ENCODE results near the gene WNT9A. TPM values are rescaled to one million over a fixed set of nuclear protein-coding genes. Genes with fewer than 3 reads are reported as not detected.

Gene WNT9A
- total RNA-seq, 3 donors from 2014 or later (not counting 1 experiment from before 2014, with no cell fraction given), result not detected

DNA sequence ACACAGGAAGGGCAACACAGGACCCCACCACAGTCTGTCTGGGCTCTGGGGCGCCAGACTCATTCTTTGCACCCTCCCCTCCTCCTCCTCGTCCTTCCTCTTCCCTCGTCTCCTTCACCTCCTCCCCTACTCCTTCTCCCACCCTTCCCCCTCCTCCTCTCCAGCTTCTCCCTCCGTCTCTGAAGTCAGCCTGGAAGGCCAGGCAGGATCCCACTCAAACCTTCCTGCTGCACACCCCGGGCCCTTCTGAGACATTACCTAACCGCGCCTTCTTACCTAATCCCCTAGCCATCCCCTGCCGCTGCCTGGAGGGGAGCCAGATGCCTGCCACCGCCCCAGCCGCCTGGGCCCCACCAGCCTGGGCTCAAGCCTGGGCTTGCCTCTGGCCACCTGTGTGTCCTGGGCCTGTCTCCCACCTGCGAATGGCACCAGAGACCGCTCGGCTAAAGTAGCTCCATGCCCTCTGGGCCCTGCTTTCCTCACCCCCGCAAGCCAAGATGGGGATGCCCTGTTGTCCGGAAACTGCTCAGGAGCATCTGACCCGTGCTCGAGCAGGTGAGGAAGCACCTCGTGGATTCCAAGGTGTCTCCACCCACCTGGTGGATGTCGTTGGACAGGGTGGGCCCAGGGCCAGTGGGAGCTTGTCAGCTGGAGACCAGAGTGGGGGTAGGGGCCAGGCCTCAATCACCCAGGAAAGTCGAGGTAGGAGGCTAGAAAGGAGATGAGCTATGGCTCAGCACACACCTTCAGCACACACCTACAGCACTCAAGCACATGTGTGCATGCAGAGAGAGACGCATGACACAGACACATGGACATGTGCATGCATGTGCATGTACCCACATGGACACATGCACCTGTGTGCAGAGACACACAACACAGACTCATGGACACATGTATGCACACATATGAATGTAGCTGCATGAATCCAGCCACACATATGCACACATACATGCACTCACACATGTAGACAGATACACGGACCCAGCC is 31.9 kb downstream of the WNT9A start:
- intact Hi-C loops (cut with micrococcal nuclease), result no loop called here
- no peak overlapping the region for H3K27ac Mint-ChIP-seq
- Histone ChIP-seq H3K9me3 (ENCODE audit: control insufficient read depth, insufficient read depth, low read length) (no peaks in the 10 kb centered on the region), H3K27ac (ENCODE audit: low read length) (no peak overlapping the region), H3K36me3 (ENCODE audit: control insufficient read depth, insufficient read depth, low read length) (no peaks in the 10 kb centered on the region), H3K4me3 (ENCODE audit: low read length) (no peak overlapping the region), H3K4me1 (ENCODE audit: control insufficient read depth, insufficient read depth, low read length) (no peaks in the 10 kb centered on the region), H3K27me3 (ENCODE audit: control insufficient read depth, insufficient read depth, low read length) (no peaks in the 10 kb centered on the region)
- H3K36me3 Mint-ChIP-seq, result no peaks in the 10 kb centered on the region
- ATAC-seq, result no peak
- no peaks in the 10 kb centered on the region for H3K4me1 Mint-ChIP-seq
- no peak overlapping the region for H3K4me3 Mint-ChIP-seq
- TF ChIP-seq, protein P1, sequence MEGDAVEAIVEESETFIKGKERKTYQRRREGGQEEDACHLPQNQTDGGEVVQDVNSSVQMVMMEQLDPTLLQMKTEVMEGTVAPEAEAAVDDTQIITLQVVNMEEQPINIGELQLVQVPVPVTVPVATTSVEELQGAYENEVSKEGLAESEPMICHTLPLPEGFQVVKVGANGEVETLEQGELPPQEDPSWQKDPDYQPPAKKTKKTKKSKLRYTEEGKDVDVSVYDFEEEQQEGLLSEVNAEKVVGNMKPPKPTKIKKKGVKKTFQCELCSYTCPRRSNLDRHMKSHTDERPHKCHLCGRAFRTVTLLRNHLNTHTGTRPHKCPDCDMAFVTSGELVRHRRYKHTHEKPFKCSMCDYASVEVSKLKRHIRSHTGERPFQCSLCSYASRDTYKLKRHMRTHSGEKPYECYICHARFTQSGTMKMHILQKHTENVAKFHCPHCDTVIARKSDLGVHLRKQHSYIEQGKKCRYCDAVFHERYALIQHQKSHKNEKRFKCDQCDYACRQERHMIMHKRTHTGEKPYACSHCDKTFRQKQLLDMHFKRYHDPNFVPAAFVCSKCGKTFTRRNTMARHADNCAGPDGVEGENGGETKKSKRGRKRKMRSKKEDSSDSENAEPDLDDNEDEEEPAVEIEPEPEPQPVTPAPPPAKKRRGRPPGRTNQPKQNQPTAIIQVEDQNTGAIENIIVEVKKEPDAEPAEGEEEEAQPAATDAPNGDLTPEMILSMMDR (IDR thresholded peaks at IDR 0.05), result no peak
- DNase-seq, result no peak
- peaks cover 0 to 10% of the 10 kb centered on the region in 2 donors for H3K27me3 Mint-ChIP-seq (ENCODE audit: low read depth in 2 of 2)
- 86% methylated on average over 22 of the region's 22 CpGs for WGBS (ENCODE audit: insufficient coverage)
- no peaks in the 10 kb centered on the region for H3K9me3 Mint-ChIP-seq

DNA sequence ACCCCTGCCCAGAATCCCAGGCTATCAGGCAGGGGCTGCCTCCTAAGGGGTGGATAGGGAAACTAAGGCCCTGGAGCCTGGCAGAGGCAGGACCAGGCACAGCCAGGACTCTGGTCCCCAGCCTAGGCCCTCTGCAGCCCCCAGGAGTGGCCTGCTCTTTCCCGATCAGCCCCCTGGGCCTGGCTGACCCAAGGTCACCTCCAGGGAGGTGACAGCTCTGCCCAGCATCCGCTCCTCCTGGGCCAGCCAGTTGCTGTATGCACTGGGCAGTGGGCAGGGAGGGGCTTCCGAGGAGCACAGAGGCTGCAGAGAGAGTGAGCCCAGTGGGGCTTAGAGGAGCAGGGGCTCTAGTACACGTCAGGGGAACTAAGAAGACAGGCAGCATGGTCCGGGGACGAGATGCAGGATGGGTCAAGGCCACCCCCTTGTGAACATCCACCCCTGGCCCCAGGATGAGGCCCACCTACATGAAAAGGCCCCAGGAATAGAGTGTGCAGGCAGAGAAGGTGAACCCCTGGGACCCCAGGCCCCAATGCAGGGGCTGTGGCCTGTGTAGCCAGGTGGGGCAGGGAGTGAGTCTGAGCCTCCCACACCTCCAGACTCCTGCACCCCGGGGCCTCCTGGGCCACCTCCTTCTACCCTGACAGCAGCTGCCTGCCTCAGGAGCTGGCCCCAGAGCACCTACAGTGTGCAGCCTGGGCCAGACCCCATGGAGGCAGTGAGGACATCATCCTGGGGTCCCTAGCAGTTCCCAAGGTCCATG is 32.8 kb downstream of the WNT9A start:
- Mint-ChIP-seq H3K27ac (no peak overlapping the region), H3K27me3 (ENCODE audit: low read depth in 2 of 2) (peaks cover 0 to 12% of the 10 kb centered on the region in 2 donors), H3K4me3 (no peak overlapping the region), H3K9me3 (no peaks in the 10 kb centered on the region), H3K36me3 (no peaks in the 10 kb centered on the region), H3K4me1 (no peaks in the 10 kb centered on the region)
- Histone ChIP-seq H3K27me3 (ENCODE audit: control insufficient read depth, insufficient read depth, low read length) (no peaks in the 10 kb centered on the region), H3K36me3 (ENCODE audit: control insufficient read depth, insufficient read depth, low read length) (no peaks in the 10 kb centered on the region), H3K4me1 (ENCODE audit: control insufficient read depth, insufficient read depth, low read length) (no peaks in the 10 kb centered on the region), H3K4me3 (ENCODE audit: low read length) (no peak overlapping the region), H3K9me3 (ENCODE audit: control insufficient read depth, insufficient read depth, low read length) (no peaks in the 10 kb centered on the region), H3K27ac (ENCODE audit: low read length) (no peak overlapping the region)
- intact Hi-C loops (cut with micrococcal nuclease), result no loop called here
- TF ChIP-seq, protein P1 (IDR thresholded peaks at IDR 0.05), result no peak
- DNase-seq, result no peak
- 84% methylated on average over 7 of the region's 7 CpGs for WGBS (ENCODE audit: insufficient coverage)
- no peak for ATAC-seq

DNA sequence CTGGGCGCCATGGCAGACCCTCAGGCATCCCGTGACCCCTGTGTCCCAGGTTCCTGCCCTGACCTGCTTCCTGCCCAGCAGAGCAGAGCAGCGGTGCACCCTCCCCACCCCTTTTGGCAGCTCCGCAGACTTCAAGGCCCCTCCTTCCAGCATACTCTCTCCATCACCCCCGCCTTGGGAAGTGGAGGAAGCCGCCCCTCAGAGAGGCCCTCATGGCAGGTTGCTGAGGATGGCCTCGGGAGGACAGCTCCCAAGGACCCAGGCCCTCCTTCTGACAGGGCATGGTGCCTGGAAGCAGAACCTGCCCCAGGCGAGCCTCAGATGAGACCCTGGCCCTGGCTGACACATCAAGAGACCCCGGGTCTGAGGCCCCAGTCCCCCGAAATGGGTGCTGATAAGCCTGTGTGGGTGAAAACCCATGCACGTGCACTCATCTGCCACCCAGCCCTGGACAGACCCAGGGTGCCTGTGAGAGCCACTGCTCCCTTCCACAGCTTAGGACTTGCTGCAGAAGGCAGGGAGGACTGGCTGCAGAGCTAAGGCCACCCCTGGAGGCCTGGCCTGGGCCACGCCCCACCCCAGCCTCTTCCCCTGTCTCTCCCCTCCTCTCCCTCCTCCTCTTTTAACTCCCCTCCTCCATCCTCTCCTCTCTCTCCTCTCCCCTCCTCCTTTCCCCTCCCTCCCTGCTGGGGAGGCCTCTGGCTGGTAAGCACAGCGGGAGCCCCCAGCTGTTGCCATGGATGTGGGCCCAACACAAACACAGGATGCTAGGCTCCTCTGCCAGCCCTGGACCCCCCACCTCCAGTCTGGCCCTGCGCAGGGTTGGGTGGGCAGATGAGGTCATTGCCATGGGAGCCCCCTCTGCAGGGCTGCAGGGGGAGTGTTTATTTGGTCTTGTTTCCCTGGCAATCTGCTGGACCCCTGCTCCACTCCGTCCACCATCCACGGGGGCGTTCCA is 33.7 kb downstream of the WNT9A start:
- no peak overlapping the region for H3K4me3 ChIP-seq (ENCODE audit: low read length)
- Mint-ChIP-seq H3K4me1 (no peaks in the 10 kb centered on the region), H3K36me3 (no peaks in the 10 kb centered on the region), H3K27me3 (ENCODE audit: low read depth in 2 of 2) (peaks cover 5 to 11% of the 10 kb centered on the region in 2 donors), H3K27ac (no peak overlapping the region), H3K9me3 (no peaks in the 10 kb centered on the region), H3K4me3 (no peak overlapping the region)
- ATAC-seq (no peak), DNase-seq (no peak)
- no peaks in the 10 kb centered on the region for H3K4me1 ChIP-seq (ENCODE audit: control insufficient read depth, insufficient read depth, low read length)
- TF ChIP-seq, protein P1 (IDR thresholded peaks at IDR 0.05), result no peak
- no peaks in the 10 kb centered on the region for H3K9me3 ChIP-seq (ENCODE audit: control insufficient read depth, insufficient read depth, low read length)
- WGBS (ENCODE audit: insufficient coverage), result 91% methylated on average over 16 of the region's 17 CpGs
- intact Hi-C loops (cut with micrococcal nuclease), result no loop called here
- no peaks in the 10 kb centered on the region for H3K27me3 ChIP-seq (ENCODE audit: control insufficient read depth, insufficient read depth, low read length)
- no peak overlapping the region for H3K27ac ChIP-seq (ENCODE audit: low read length)
- H3K36me3 ChIP-seq (ENCODE audit: control insufficient read depth, insufficient read depth, low read length), result no peaks in the 10 kb centered on the region

All from natural killer cell (primary cell).